ENCODE data around the gene KIDINS220. TPM values are rescaled to one million over a fixed set of nuclear protein-coding genes. Genes with fewer than 3 reads are reported as not detected.
A peak's percentile ranks its signal among the peaks of the same experiment; 100 is the strongest.

The KIDINS220 gene
- total and polyA plus RNA-seq, 4 donors, result 132 to 280 (median 167) TPM

- H3K27me3 ChIP-seq (ENCODE audit: control insufficient read depth, insufficient read depth, low read length), result peaks cover 6% of the 10 kb centered on the region
- no peaks in the 10 kb centered on the region for H3K9me3 ChIP-seq (ENCODE audit: control insufficient read depth, insufficient read depth, low read length)
- peak overlapping the region; percentile 36 for H3K4me3 ChIP-seq (ENCODE audit: low read depth, low read length)
- peaks cover 12% of the 10 kb centered on the region for H3K4me1 ChIP-seq (ENCODE audit: control insufficient read depth, insufficient read depth, low read length)
- no peaks in the 10 kb centered on the region for H3K36me3 ChIP-seq (ENCODE audit: control insufficient read depth, insufficient read depth, low read length)
- WGBS (ENCODE audit: insufficient coverage), result 20% methylated on average over 30 of the region's 30 CpGs
- peak in 2 of 6 donors; percentile 52 to 56 for DNase-seq (ENCODE audit: low read depth in 4 of 6, low spot score in 6 of 6)
- no peak overlapping the region for H3K27ac ChIP-seq (ENCODE audit: low read depth, low read length)
Observed at GRCh38 chr2:8693157-8693821, 144.1 kb downstream of the KIDINS220 start.

- WGBS (ENCODE audit: insufficient coverage), result 55% methylated on average over 6 of the region's 7 CpGs
- DNase-seq (ENCODE audit: low read depth in 4 of 6, low spot score in 6 of 6), result no peak
- H3K36me3 ChIP-seq (ENCODE audit: control insufficient read depth, insufficient read depth, low read length), result no peaks in the 10 kb centered on the region
- H3K4me1 ChIP-seq (ENCODE audit: control insufficient read depth, insufficient read depth, low read length), result peaks cover 12% of the 10 kb centered on the region
- H3K27me3 ChIP-seq (ENCODE audit: control insufficient read depth, insufficient read depth, low read length), result peaks cover 6% of the 10 kb centered on the region
- no peaks in the 10 kb centered on the region for H3K9me3 ChIP-seq (ENCODE audit: control insufficient read depth, insufficient read depth, low read length)
- H3K27ac ChIP-seq (ENCODE audit: low read depth, low read length), result no peak overlapping the region
- no peak overlapping the region for H3K4me3 ChIP-seq (ENCODE audit: low read depth, low read length)
Observed at GRCh38 chr2:8692783-8693156, 144.6 kb downstream of the KIDINS220 start.

GRCh38 chr2:8691859-8692437 is 145.5 kb downstream of the KIDINS220 start:
- DNase-seq (ENCODE audit: low read depth in 4 of 6, low spot score in 6 of 6), result no peak
- Histone ChIP-seq H3K27me3 (ENCODE audit: control insufficient read depth, insufficient read depth, low read length) (peaks cover 6% of the 10 kb centered on the region), H3K9me3 (ENCODE audit: control insufficient read depth, insufficient read depth, low read length) (no peaks in the 10 kb centered on the region), H3K4me3 (ENCODE audit: low read depth, low read length) (no peak overlapping the region), H3K36me3 (ENCODE audit: control insufficient read depth, insufficient read depth, low read length) (no peaks in the 10 kb centered on the region), H3K4me1 (ENCODE audit: control insufficient read depth, insufficient read depth, low read length) (peaks cover 12% of the 10 kb centered on the region), H3K27ac (ENCODE audit: low read depth, low read length) (no peak overlapping the region)
- WGBS (ENCODE audit: insufficient coverage), result 94% methylated on average over 2 of the region's 9 CpGs

GRCh38 chr2:8685697-8686358 is 151.6 kb downstream of the KIDINS220 start:
- peak in 5 of 6 donors; percentile 66 to 92 (median 79) for DNase-seq (ENCODE audit: low read depth in 4 of 6, low spot score in 6 of 6)
- no peaks in the 10 kb centered on the region for H3K9me3 ChIP-seq (ENCODE audit: control insufficient read depth, insufficient read depth, low read length)
- no peak overlapping the region for H3K27ac ChIP-seq (ENCODE audit: low read depth, low read length)
- H3K27me3 ChIP-seq (ENCODE audit: control insufficient read depth, insufficient read depth, low read length), result no peaks in the 10 kb centered on the region
- H3K4me3 ChIP-seq (ENCODE audit: low read depth, low read length), result peak overlapping the region; percentile 96
- WGBS (ENCODE audit: insufficient coverage), result under 1% methylated on average over 50 of the region's 50 CpGs
- H3K36me3 ChIP-seq (ENCODE audit: control insufficient read depth, insufficient read depth, low read length), result peaks cover 2% of the 10 kb centered on the region
- H3K4me1 ChIP-seq (ENCODE audit: control insufficient read depth, insufficient read depth, low read length), result peaks cover 15% of the 10 kb centered on the region

GRCh38 chr2:8684878-8685696 is 152.3 kb downstream of the KIDINS220 start:
- Histone ChIP-seq H3K4me1 (ENCODE audit: control insufficient read depth, insufficient read depth, low read length) (peaks cover 20% of the 10 kb centered on the region), H3K36me3 (ENCODE audit: control insufficient read depth, insufficient read depth, low read length) (peaks cover 2% of the 10 kb centered on the region), H3K9me3 (ENCODE audit: control insufficient read depth, insufficient read depth, low read length) (no peaks in the 10 kb centered on the region), H3K27me3 (ENCODE audit: control insufficient read depth, insufficient read depth, low read length) (no peaks in the 10 kb centered on the region), H3K4me3 (ENCODE audit: low read depth, low read length) (peak overlapping the region; percentile 96), H3K27ac (ENCODE audit: low read depth, low read length) (peak overlapping the region; percentile 81)
- WGBS (ENCODE audit: insufficient coverage), result under 1% methylated on average over 87 of the region's 87 CpGs
- peak in 3 of 6 donors; percentile 26 to 69 (median 66) for DNase-seq (ENCODE audit: low read depth in 4 of 6, low spot score in 6 of 6)

GRCh38 chr2:8684540-8684877 is 152.9 kb downstream of the KIDINS220 start:
- H3K27ac ChIP-seq (ENCODE audit: low read depth, low read length), result peak overlapping the region; percentile 81

GRCh38 chr2:8682719-8683667 is 154.4 kb downstream of the KIDINS220 start:
- DNase-seq (ENCODE audit: low read depth in 4 of 6, low spot score in 6 of 6), result peak in 5 of 6 donors; percentile 26 to 85 (median 63)

More at GRCh38 chr2:8684540-8684877, 152.9 kb downstream of the KIDINS220 start:
- H3K4me3 ChIP-seq (ENCODE audit: low read depth, low read length), result peak overlapping the region; percentile 96
- H3K36me3 ChIP-seq (ENCODE audit: control insufficient read depth, insufficient read depth, low read length), result peaks cover 2% of the 10 kb centered on the region
- no peaks in the 10 kb centered on the region for H3K9me3 ChIP-seq (ENCODE audit: control insufficient read depth, insufficient read depth, low read length)
- H3K27me3 ChIP-seq (ENCODE audit: control insufficient read depth, insufficient read depth, low read length), result no peaks in the 10 kb centered on the region
- peak in 5 of 6 donors; percentile 19 to 79 (median 67) for DNase-seq (ENCODE audit: low read depth in 4 of 6, low spot score in 6 of 6)
- peaks cover 24% of the 10 kb centered on the region for H3K4me1 ChIP-seq (ENCODE audit: control insufficient read depth, insufficient read depth, low read length)
- WGBS (ENCODE audit: insufficient coverage), result 2% methylated on average over 3 of the region's 3 CpGs

GRCh38 chr2:8681786-8682692 is 155.4 kb downstream of the KIDINS220 start, which contains the start of gene ID2:
TSS of gene ID2 (plus strand) at chr2:8682056. CDS start at chr2:8682166, 110 bp downstream.
- peaks cover 42% of the 10 kb centered on the region for H3K4me1 ChIP-seq (ENCODE audit: control insufficient read depth, insufficient read depth, low read length)
- peak within 1 kb of the TSS; percentile 96 for H3K27ac ChIP-seq (ENCODE audit: low read depth, low read length)
- peak; percentile 98 to 100 (median 99) for DNase-seq (ENCODE audit: low read depth in 4 of 6, low spot score in 6 of 6)
- peaks cover 2% of the 10 kb centered on the region for H3K36me3 ChIP-seq (ENCODE audit: control insufficient read depth, insufficient read depth, low read length)
- no peaks in the 10 kb centered on the region for H3K9me3 ChIP-seq (ENCODE audit: control insufficient read depth, insufficient read depth, low read length)
- WGBS (ENCODE audit: insufficient coverage), result under 1% methylated on average over 63 of the region's 70 CpGs
- H3K27me3 ChIP-seq (ENCODE audit: control insufficient read depth, insufficient read depth, low read length), result no peaks in the 10 kb centered on the region
- peak within 1 kb of the TSS; percentile 96 for H3K4me3 ChIP-seq (ENCODE audit: low read depth, low read length)

More at GRCh38 chr2:8682719-8683667, 154.4 kb downstream of the KIDINS220 start:
- peak overlapping the region; percentile 96 for H3K4me3 ChIP-seq (ENCODE audit: low read depth, low read length)
- WGBS (ENCODE audit: insufficient coverage), result under 1% methylated on average over 14 of the region's 30 CpGs
- no peaks in the 10 kb centered on the region for H3K27me3 ChIP-seq (ENCODE audit: control insufficient read depth, insufficient read depth, low read length)
- H3K36me3 ChIP-seq (ENCODE audit: control insufficient read depth, insufficient read depth, low read length), result peaks cover 2% of the 10 kb centered on the region
- peaks cover 33% of the 10 kb centered on the region for H3K4me1 ChIP-seq (ENCODE audit: control insufficient read depth, insufficient read depth, low read length)
- H3K27ac ChIP-seq (ENCODE audit: low read depth, low read length), result peak overlapping the region; percentile 92
- H3K9me3 ChIP-seq (ENCODE audit: control insufficient read depth, insufficient read depth, low read length), result no peaks in the 10 kb centered on the region
